HG02870 (cell line): Measurements from ENCODE around the gene SMIM8.
"Not testable (repeated sequence)": the region's sequence is repeated elsewhere in the genome, so short reads cannot be mapped to it uniquely, and the experiment has no call there.

Experiments used
- ATAC-seq: cut with Tn5 transposase; IDR thresholded peaks from one replicate; pipeline ENCODE4 v1.9.1; 2021; ENCODE audit warnings: mild to moderate bottlenecking, moderate library complexity; ENCODE audit not compliant: unreplicated experiment

Gene SMIM8

GRCh38 chr6:87322304-87323212 lies at the start of gene SMIM8:
Gene SMIM8 (plus strand): TSS chr6:87322588. CDS start chr6:87337032, 14,444 bp downstream.
- peak; percentile 98 for ATAC-seq

GRCh38 chr6:87274660-87275274 lies 47.6 kb upstream of the SMIM8 start:
- ATAC-seq: no peak

GRCh38 chr6:87276624-87277023 lies 45.8 kb upstream of the SMIM8 start:
- ATAC-seq: no peak

- no peak for ATAC-seq
Measured at GRCh38 chr6:87277123-87277522, 45.3 kb upstream of the SMIM8 start.

GRCh38 chr6:87279196-87279595 lies 43.2 kb upstream of the SMIM8 start:
- ATAC-seq: no peak

- no peak for ATAC-seq
Measured at GRCh38 chr6:87281426-87281825, 41.0 kb upstream of the SMIM8 start.

- no peak for ATAC-seq
Measured at GRCh38 chr6:87282743-87283142, 39.6 kb upstream of the SMIM8 start.

- ATAC-seq: no peak
Measured at GRCh38 chr6:87283461-87283860, 38.9 kb upstream of the SMIM8 start.

GRCh38 chr6:87287251-87287650 lies 35.1 kb upstream of the SMIM8 start:
- ATAC-seq: no peak

GRCh38 chr6:87289571-87289970 lies 32.8 kb upstream of the SMIM8 start:
- ATAC-seq: no peak

GRCh38 chr6:87291883-87292282 lies 30.5 kb upstream of the SMIM8 start:
- no peak for ATAC-seq

GRCh38 chr6:87293526-87293925 lies 28.9 kb upstream of the SMIM8 start:
- no peak for ATAC-seq

- no peak for ATAC-seq
Measured at GRCh38 chr6:87297119-87297518, 25.3 kb upstream of the SMIM8 start.

- not testable (repeated sequence) for ATAC-seq
Measured at GRCh38 chr6:87301277-87301676, 21.1 kb upstream of the SMIM8 start.

- ATAC-seq: no peak
Measured at GRCh38 chr6:87308970-87309369, 13.4 kb upstream of the SMIM8 start.

- no peak for ATAC-seq
Measured at GRCh38 chr6:87312860-87313259, 9.5 kb upstream of the SMIM8 start.

GRCh38 chr6:87315071-87315470 lies 7.3 kb upstream of the SMIM8 start:
- no peak for ATAC-seq

- ATAC-seq: no peak
Measured at GRCh38 chr6:87319271-87319987, 3.0 kb upstream of the SMIM8 start.

- ATAC-seq: not testable (repeated sequence)
Measured at GRCh38 chr6:87323880-87324279, 1.5 kb downstream of the SMIM8 start.

- no peak for ATAC-seq
Measured at GRCh38 chr6:87330961-87331360, 8.6 kb downstream of the SMIM8 start.

- no peak for ATAC-seq
Measured at GRCh38 chr6:87333033-87333432, 10.6 kb downstream of the SMIM8 start.
